Parathyroid adenoma (tissue), 2 donors: ENCODE data around the gene SIPA1L2.

ENCODE experiments used
- H2AFZ ChIP-seq: fragments of 300-600 bp; sonication (generic); one replicate; pipeline ENCODE4 v1.7.0; 2017; ENCODE audit warnings: antibody characterized with exemption, mild to moderate bottlenecking
- H3K27ac ChIP-seq: fragments of 300-600 bp; sonication (generic); one replicate; pipeline ENCODE4 v1.7.0; 2017
- H3K27me3 ChIP-seq: fragments of 300-600 bp; sonication (generic); one replicate; pipeline ENCODE4 v1.7.0; 2017; ENCODE audit warnings: low read length; ENCODE audit not compliant: control insufficient read depth, insufficient read depth
- H3K36me3 ChIP-seq: fragments of 300-600 bp; sonication (generic); one replicate; pipeline ENCODE4 v1.7.0; 2017; ENCODE audit warnings: low read length; ENCODE audit not compliant: control insufficient read depth, insufficient read depth
- H3K4me1 ChIP-seq: fragments of 300-600 bp; sonication (generic); one replicate; pipeline ENCODE4 v1.7.0; 2017; ENCODE audit warnings: control low read depth
- H3K4me2 ChIP-seq: fragments of 300-600 bp; sonication (generic); one replicate; pipeline ENCODE4 v1.7.0; 2017; ENCODE audit warnings: low read length
- H3K4me3 ChIP-seq: fragments of 300-600 bp; sonication (generic); one replicate; pipeline ENCODE4 v1.7.0; 2017; ENCODE audit warnings: low read depth, low read length
- H3K79me2 ChIP-seq: fragments of 300-600 bp; sonication (generic); one replicate; pipeline ENCODE4 v1.7.0; 2017; ENCODE audit warnings: control low read depth
- H3K9ac ChIP-seq: fragments of 300-600 bp; sonication (generic); one replicate; pipeline ENCODE4 v1.7.0; 2017; ENCODE audit warnings: mild to moderate bottlenecking
- H3K9me3 ChIP-seq: fragments of 300-600 bp; sonication (generic); one replicate; pipeline ENCODE4 v1.7.0; 2017; ENCODE audit warnings: low read length; ENCODE audit not compliant: control insufficient read depth
- TF ChIP-seq, protein P1 (sequence below): fragments of 300-600 bp; sonication (generic); IDR thresholded peaks from one replicate; pipeline ENCODE4 v1.7.0; 2017; ENCODE audit warnings: antibody characterized with exemption, mild to moderate bottlenecking
- donor health status: primary hyperparathyroidism.

SIPA1L2 gene, protein sequence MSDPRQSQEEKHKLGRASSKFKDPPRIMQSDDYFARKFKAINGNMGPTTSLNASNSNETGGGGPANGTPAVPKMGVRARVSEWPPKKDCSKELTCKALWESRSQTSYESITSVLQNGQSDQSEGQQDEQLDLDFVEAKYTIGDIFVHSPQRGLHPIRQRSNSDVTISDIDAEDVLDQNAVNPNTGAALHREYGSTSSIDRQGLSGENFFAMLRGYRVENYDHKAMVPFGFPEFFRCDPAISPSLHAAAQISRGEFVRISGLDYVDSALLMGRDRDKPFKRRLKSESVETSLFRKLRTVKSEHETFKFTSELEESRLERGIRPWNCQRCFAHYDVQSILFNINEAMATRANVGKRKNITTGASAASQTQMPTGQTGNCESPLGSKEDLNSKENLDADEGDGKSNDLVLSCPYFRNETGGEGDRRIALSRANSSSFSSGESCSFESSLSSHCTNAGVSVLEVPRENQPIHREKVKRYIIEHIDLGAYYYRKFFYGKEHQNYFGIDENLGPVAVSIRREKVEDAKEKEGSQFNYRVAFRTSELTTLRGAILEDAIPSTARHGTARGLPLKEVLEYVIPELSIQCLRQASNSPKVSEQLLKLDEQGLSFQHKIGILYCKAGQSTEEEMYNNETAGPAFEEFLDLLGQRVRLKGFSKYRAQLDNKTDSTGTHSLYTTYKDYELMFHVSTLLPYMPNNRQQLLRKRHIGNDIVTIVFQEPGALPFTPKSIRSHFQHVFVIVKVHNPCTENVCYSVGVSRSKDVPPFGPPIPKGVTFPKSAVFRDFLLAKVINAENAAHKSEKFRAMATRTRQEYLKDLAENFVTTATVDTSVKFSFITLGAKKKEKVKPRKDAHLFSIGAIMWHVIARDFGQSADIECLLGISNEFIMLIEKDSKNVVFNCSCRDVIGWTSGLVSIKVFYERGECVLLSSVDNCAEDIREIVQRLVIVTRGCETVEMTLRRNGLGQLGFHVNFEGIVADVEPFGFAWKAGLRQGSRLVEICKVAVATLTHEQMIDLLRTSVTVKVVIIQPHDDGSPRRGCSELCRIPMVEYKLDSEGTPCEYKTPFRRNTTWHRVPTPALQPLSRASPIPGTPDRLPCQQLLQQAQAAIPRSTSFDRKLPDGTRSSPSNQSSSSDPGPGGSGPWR (N-terminal part only)

DNA sequence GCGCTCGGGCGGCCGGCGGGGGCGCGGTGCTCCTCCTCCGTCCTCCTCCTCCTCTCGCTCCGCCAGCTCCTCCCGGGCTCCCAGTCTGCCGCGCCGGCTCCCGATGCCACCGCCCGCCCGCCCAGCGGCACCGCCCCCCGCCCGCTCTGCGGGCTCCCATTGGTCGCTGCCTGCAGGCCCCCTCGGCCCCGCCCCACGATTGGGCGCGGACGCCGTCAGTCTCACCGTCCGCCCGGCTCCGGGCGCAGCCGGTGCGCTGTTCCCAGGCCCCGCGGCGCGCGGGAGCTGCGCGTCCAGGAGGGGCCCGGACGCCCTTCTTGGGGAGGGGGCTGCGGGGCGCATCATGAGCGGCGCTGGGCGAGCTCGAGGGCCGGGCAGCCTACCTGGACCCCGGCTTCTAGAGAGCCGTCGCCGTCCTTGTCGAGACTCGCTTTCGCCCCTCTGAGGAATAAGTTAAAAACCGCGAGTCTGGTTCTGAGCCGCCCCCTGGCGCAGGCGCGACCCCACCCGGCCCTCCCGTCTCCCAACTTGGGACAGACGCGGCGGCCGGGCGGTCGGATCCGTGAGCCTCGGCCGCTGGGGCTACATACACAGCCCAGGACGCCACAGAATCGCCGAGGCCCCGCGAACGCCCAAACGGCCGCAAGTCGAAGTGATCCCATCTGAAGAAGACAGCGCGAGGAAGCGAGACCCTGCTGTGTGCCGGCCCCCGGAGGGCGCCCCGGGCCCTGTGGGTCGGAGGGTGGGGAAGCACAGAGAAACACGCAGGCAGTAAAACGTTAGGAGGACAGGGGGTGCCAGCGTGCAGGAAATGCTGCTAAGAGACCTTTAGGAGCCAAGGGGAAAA lies at the start of gene SIPA1L2:
TSS of gene SIPA1L2 (minus strand) at position 87 of the 847 bp plus-strand sequence. CDS start 114,794 bp downstream, outside the sequence.
- TF ChIP-seq, protein P1, sequence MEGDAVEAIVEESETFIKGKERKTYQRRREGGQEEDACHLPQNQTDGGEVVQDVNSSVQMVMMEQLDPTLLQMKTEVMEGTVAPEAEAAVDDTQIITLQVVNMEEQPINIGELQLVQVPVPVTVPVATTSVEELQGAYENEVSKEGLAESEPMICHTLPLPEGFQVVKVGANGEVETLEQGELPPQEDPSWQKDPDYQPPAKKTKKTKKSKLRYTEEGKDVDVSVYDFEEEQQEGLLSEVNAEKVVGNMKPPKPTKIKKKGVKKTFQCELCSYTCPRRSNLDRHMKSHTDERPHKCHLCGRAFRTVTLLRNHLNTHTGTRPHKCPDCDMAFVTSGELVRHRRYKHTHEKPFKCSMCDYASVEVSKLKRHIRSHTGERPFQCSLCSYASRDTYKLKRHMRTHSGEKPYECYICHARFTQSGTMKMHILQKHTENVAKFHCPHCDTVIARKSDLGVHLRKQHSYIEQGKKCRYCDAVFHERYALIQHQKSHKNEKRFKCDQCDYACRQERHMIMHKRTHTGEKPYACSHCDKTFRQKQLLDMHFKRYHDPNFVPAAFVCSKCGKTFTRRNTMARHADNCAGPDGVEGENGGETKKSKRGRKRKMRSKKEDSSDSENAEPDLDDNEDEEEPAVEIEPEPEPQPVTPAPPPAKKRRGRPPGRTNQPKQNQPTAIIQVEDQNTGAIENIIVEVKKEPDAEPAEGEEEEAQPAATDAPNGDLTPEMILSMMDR: peak; percentile 20
- Histone ChIP-seq H3K9me3 (no peaks in the 10 kb centered on the region), H3K4me1 (peaks cover 4% of the 10 kb centered on the region), H3K79me2 (no peaks in the 10 kb centered on the region), H2AFZ (peak within 1 kb of the TSS; percentile 90), H3K4me3 (peak within 1 kb of the TSS; percentile 59), H3K27ac (peak within 1 kb of the TSS; percentile 71), H3K36me3 (no peaks in the 10 kb centered on the region), H3K9ac (no peak within 1 kb of the TSS), H3K27me3 (no peaks in the 10 kb centered on the region), H3K4me2 (peak within 1 kb of the TSS; percentile 87)

DNA sequence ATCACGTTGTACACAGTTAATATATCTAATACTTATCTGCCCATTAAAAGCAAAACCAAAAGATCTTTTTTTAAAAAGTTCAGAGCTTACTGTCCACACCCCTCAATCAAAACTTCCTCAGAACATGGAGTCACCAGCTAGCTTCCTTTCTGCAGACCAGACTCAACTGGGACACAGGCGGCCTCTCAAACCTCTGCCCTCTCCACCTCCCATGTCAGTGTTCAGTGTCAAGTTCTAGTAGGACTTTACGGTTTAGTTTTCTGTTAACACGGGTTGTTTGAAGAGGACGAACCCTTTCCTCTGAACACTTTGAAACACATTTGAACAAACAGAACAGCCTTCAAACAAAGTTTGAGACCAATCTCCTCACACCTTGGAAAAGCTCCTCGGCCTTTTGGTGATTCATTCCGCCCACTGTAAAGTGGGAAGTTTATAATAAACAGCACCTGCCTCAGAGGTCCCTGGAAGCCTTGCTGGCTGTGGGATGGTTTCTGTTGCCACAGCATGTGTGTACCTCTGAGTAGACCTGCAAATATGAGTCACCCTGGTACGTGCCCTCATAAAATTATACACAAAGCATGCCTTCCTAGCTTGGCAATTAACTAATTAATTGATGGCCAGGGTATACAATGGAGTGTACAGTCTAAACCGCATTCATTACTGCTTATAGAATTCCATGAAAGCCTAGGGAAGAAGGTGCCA lies 48.4 kb upstream of the SIPA1L2 start:
- no peak overlapping the region for H3K4me3 ChIP-seq
- no peaks in the 10 kb centered on the region for H3K4me1 ChIP-seq
- H2AFZ ChIP-seq: no peak overlapping the region
- no peaks in the 10 kb centered on the region for H3K79me2 ChIP-seq
- TF ChIP-seq, protein P1: no peak
- no peaks in the 10 kb centered on the region for H3K9me3 ChIP-seq
- H3K36me3 ChIP-seq: no peaks in the 10 kb centered on the region
- no peak overlapping the region for H3K4me2 ChIP-seq
- H3K27me3 ChIP-seq: no peaks in the 10 kb centered on the region
- no peak overlapping the region for H3K27ac ChIP-seq
- H3K9ac ChIP-seq: no peak overlapping the region

DNA sequence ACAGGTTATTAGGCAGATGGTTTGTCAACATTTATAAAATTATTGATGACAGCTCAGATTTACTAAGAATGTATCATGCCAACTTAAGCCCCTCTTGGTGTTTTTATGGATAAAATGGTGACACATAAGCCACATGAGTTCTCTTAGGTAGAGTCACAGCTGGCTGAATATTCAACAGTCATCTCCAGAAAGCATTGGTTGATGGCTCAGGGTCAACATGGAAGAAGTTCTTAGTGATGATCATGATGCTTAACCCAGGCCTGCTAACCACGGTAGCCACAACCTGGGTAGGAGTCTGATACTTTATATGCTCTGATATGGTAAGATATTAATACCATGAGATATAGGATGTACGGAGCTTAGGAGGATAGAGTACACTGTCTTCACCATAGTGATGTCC lies 46.4 kb upstream of the SIPA1L2 start:
- TF ChIP-seq, protein P1: no peak
- H3K27me3 ChIP-seq: no peaks in the 10 kb centered on the region

DNA sequence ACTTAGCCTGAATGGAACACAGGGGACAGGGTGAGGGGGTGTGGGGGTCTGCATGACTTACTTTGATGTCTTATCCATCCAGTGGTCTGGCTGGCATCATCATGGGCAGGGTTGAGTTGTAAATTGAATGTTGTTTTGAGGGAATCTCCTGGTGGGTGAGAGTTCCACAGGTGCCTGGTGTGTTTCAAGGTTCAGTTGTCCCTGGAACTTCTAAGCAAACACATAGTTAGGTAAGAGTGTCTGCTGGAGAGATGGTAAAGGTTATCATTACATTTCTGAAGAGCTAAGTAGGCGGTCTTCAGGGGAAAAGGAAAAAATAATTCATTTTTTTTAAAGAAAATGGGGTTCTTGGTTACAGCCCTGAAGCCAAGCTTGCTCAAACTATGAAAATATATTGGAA lies 46.0 kb upstream of the SIPA1L2 start:
- no peak overlapping the region for H3K4me2 ChIP-seq
- H3K9me3 ChIP-seq: no peaks in the 10 kb centered on the region
- H3K9ac ChIP-seq: no peak overlapping the region
- H3K36me3 ChIP-seq: no peaks in the 10 kb centered on the region
- H3K4me1 ChIP-seq: no peaks in the 10 kb centered on the region
- H3K4me3 ChIP-seq: no peak overlapping the region
- no peak overlapping the region for H3K27ac ChIP-seq
- TF ChIP-seq, protein P1: no peak
- no peak overlapping the region for H2AFZ ChIP-seq
- no peaks in the 10 kb centered on the region for H3K79me2 ChIP-seq
- no peaks in the 10 kb centered on the region for H3K27me3 ChIP-seq

More for the DNA sequence above, 46.4 kb upstream of the SIPA1L2 start:
- no peaks in the 10 kb centered on the region for H3K79me2 ChIP-seq
- H3K9me3 ChIP-seq: no peaks in the 10 kb centered on the region
- H3K4me2 ChIP-seq: no peak overlapping the region
- no peak overlapping the region for H3K27ac ChIP-seq
- no peaks in the 10 kb centered on the region for H3K4me1 ChIP-seq
- H3K4me3 ChIP-seq: no peak overlapping the region
- H3K9ac ChIP-seq: no peak overlapping the region
- H3K36me3 ChIP-seq: no peaks in the 10 kb centered on the region
- no peak overlapping the region for H2AFZ ChIP-seq
